Hepatic stellate cell (primary cell): Measurements from ENCODE around the gene GAPDHS.

ENCODE experiments used
- DNase-seq: peaks from one replicate; pipeline ENCODE4 v3.0.0; 2011; ENCODE audit warnings: low spot score

Gene GAPDHS

GRCh38 chr19:35557539-35558399 lies 24.5 kb downstream of the GAPDHS start:
- DNase-seq, result no peak

- no peak for DNase-seq
Observed at GRCh38 chr19:35558400-35559280, 25.4 kb downstream of the GAPDHS start.

- DNase-seq, result no peak
Observed at GRCh38 chr19:35559281-35559659, 26.0 kb downstream of the GAPDHS start.

- no peak for DNase-seq
Observed at GRCh38 chr19:35559781-35560180, 26.5 kb downstream of the GAPDHS start.

GRCh38 chr19:35560271-35560670 lies 27.0 kb downstream of the GAPDHS start:
- no peak for DNase-seq

- DNase-seq, result no peak
Observed at GRCh38 chr19:35560677-35561076, 27.4 kb downstream of the GAPDHS start.

GRCh38 chr19:35561436-35561835 lies 28.2 kb downstream of the GAPDHS start:
- DNase-seq, result no peak

- DNase-seq, result no peak
Observed at GRCh38 chr19:35562336-35562735, 29.1 kb downstream of the GAPDHS start.

- no peak for DNase-seq
Observed at GRCh38 chr19:35562776-35563175, 29.5 kb downstream of the GAPDHS start.

GRCh38 chr19:35563207-35563829 lies 30.1 kb downstream of the GAPDHS start, which contains the start of gene ATP4A:
Gene ATP4A (minus strand): TSS chr19:35563658. CDS start chr19:35563629, 29 bp downstream.
- DNase-seq, result no peak

GRCh38 chr19:35565016-35565856 lies 32.0 kb downstream of the GAPDHS start:
- no peak for DNase-seq

GRCh38 chr19:35566738-35567137 lies 33.5 kb downstream of the GAPDHS start:
- DNase-seq, result no peak

GRCh38 chr19:35569281-35569781 lies 36.1 kb downstream of the GAPDHS start:
- no peak for DNase-seq

GRCh38 chr19:35571406-35571965 lies 38.2 kb downstream of the GAPDHS start:
- DNase-seq, result no peak

GRCh38 chr19:35577918-35578317 lies 44.7 kb downstream of the GAPDHS start:
- no peak for DNase-seq

- no peak for DNase-seq
Observed at GRCh38 chr19:35578707-35579106, 45.5 kb downstream of the GAPDHS start.

- DNase-seq, result no peak
Observed at GRCh38 chr19:35582760-35583159, 49.5 kb downstream of the GAPDHS start.

GRCh38 chr19:35585848-35586247 lies 52.6 kb downstream of the GAPDHS start, which contains the start of gene PMIS2:
Gene PMIS2 (plus strand): TSS chr19:35586173. CDS start chr19:35586260, 87 bp downstream.
- DNase-seq, result no peak

GRCh38 chr19:35587321-35587720 lies 54.1 kb downstream of the GAPDHS start:
- DNase-seq, result no peak

GRCh38 chr19:35590875-35591274 lies 57.6 kb downstream of the GAPDHS start:
- no peak for DNase-seq

- DNase-seq, result peak; percentile 41
Observed at GRCh38 chr19:35592226-35592625, 59.0 kb downstream of the GAPDHS start.
